ENCODE measurements around the gene JKAMP. TPM values are rescaled to one million over a fixed set of nuclear protein-coding genes. Genes with fewer than 3 reads are reported as not detected.

JKAMP gene
- total RNA-seq, 1 experiment from 2014 or later: 46.5 TPM

- Histone ChIP-seq H3K9me3 (ENCODE audit: control insufficient read depth in 1 of 2, insufficient read depth in 1 of 2, low read depth in 1 of 2, low read length in 2 of 2) (no peaks in the 10 kb centered on the region), H3K27ac (ENCODE audit: low read depth, low read length) (no peak overlapping the region), H3K27me3 (ENCODE audit: insufficient read depth, low read length) (no peaks in the 10 kb centered on the region), H3K79me2 (ENCODE audit: insufficient read depth, low read length) (no peaks in the 10 kb centered on the region), H2AFZ (ENCODE audit: low read depth, low read length, poor library complexity, severe bottlenecking) (no peak overlapping the region), H3K9me2 (ENCODE audit: insufficient read depth) (no peaks in the 10 kb centered on the region), H3K4me2 (ENCODE audit: low read length) (no peak overlapping the region), H3K4me3 (replicated peaks in 1 of 2; ENCODE audit: low read depth in 1 of 2, low read length in 2 of 2) (no peak overlapping the region), H3K4me1 (ENCODE audit: control insufficient read depth in 1 of 2, insufficient read depth in 2 of 2, low read length in 2 of 2) (no peaks in the 10 kb centered on the region), H3K36me3 (ENCODE audit: control insufficient read depth in 1 of 2, insufficient read depth in 2 of 2, low read length in 2 of 2) (no peaks in the 10 kb centered on the region), H3K9ac (ENCODE audit: low read length) (no peak overlapping the region), H4K20me1 (ENCODE audit: insufficient read depth) (no peaks in the 10 kb centered on the region)
- no peak for TF ChIP-seq POLR2A (IDR thresholded peaks at IDR 0.05; ENCODE audit: borderline replicate concordance, extremely low read depth, insufficient read depth, insufficient read length)
- TF ChIP-seq YY1 (IDR thresholded peaks at IDR 0.05; ENCODE audit: extremely low read depth, insufficient replicate concordance, low read depth, low read length): no peak
- no peak for TF ChIP-seq REST (IDR thresholded peaks at IDR 0.05; ENCODE audit: low read depth)
- no peak for TF ChIP-seq RAD21 (IDR thresholded peaks at IDR 0.05; ENCODE audit: low read depth)
- no peak for TF ChIP-seq POLR2AphosphoS5 (IDR thresholded peaks at IDR 0.05; ENCODE audit: low read depth, low read length)
- no peak for ATAC-seq
- BruUV-seq (replicated peaks): no TSS peak
- intact Hi-C loops (cut with micrococcal nuclease): loop anchor here (5.0 kb wide), 1 partner anchor 466 kb away; no protein-coding TSS in a partner anchor
- CTCF ChIA-PET: interaction anchor here (0.9 kb wide), 1 partner anchor 10 kb away, joined by 3 read pairs; no protein-coding TSS in a partner anchor
- DNase-seq (ENCODE audit: low read depth, low spot score): no peak
- RAD21 ChIA-PET (ENCODE audit: low non-redundant PET in 1 of 2, low total read pairs in 2 of 2, uncharacterized antibody in 2 of 2, unreplicated experiment in 2 of 2): no interaction called here
- POLR2A ChIA-PET: no interaction called here
Observed at GRCh38 chr14:59510966-59511365, 26.6 kb downstream of the JKAMP start.

Measured in HCT116 (cell line).